Activated CD8-positive, alpha-beta memory T cell treated with anti-CD3 and anti-CD28 coated beads for 4 hours (primary cell): ENCODE measurements around the gene CASP9.

ENCODE experiments used
- DNase-seq, 2 donors: peaks; one replicate each; pipeline ENCODE4 v3.0.0-alpha.2; 2020; ENCODE audit warnings: low read depth in 2 of 2

CASP9 gene

DNA sequence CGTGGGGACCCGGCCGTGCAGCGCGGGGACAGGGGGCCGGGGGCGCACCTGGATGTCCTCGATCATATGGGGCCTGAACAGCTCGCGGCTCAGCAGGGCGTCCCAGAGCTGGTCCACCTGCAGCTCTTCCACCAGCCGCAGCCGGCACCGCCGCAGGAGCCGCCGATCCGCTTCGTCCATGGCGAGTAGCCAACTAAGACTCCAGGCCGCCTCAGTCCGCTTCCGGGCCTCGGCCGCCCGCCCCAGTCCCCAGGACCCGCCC is at the start of gene CASP9:
Gene CASP9, minus strand, starts transcription at position 195 of the 262 bp plus-strand sequence. Its CDS starts 15 bp downstream, at position 180.
- no peak for DNase-seq

DNA sequence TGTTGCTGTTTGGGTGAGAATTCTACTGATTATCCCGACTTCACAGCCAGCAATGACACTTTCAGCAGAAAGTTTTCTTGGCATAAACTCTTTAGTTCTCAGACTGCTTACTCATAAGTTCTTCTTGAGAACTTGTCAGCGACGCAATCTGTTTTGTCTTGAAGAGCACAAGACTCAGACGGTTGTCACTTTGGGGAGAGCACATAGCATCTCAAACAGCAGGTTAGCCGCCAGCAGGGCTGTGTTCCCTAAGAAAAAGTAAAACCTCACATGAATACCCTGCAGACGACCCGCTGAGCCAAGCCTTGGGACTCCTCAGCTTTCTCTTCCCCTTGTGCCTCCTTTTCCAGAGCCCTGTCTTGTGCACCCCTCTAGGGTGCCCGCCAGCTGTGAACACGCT is 49.5 kb upstream of the CASP9 start:
- no peak for DNase-seq

DNA sequence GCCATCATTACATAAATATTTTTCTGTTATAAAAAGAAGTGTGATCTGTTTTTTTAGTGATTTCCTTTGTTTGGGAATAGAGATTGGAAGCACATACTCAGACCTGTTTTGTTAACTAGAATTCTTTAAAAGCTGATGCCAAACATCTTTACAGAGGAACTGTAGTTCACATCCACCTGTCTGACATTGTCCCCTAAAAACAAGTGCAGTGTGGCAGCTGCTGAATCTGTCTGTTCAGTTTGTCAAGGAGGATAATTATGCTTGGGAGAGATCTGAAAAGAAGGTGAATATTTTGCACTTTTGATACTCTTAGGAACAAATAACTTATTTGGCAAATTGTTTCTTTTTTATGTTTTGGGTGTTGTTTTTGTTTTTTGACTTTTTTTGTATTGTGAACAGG is 47.3 kb upstream of the CASP9 start:
- DNase-seq, result no peak

DNA sequence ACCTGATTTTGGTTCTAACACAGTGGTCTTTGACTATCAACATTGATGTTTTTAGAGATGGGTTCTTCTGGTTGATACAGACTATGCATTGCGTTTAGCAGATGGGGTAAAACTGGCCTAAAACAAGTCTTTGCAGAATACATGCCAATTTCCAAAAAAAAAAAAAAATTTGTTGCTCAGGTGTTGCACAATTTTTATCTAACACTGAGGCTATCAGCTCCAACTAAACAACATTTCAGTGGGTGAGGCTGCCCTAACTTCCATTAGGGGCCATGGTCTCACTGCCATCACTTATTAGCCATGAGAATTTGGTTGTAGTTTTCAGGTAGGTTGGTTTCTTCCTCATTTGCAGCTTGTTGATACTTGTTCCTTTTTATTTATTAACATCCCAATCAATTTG is 46.8 kb upstream of the CASP9 start:
- no peak for DNase-seq

DNA sequence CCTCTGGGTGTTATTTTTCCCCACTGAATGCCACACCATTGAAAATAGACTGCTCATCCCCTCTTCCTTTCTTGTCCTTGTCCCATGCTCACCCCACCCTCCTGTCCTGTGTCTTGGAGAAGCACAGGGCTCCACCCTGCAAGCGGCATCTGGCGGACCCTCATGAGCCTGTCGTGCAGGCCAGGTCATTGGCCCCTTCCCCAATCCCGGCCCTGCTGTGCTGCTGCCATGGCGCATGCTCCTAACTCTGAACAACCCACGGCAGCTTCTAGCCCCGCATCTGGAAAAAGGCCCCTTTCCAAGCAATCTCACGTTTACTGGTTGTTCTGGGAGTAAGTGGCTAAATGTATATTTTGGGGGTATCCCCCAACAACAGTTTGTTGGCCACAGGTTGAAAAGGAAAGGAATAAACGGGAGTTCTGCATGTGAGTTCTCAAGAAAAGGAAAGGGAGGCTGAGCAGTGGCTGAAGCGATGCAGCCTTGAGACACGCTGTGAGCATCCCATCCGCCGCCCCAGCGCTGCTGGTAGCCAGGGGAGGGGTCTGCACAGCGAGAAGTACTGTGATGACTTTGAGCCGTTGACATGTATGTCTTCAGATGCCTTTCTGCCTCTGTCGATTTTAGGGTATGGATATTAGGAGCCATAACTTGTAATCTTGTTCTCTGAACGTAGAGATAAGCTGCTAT is 44.5 kb upstream of the CASP9 start:
- no peak for DNase-seq

DNA sequence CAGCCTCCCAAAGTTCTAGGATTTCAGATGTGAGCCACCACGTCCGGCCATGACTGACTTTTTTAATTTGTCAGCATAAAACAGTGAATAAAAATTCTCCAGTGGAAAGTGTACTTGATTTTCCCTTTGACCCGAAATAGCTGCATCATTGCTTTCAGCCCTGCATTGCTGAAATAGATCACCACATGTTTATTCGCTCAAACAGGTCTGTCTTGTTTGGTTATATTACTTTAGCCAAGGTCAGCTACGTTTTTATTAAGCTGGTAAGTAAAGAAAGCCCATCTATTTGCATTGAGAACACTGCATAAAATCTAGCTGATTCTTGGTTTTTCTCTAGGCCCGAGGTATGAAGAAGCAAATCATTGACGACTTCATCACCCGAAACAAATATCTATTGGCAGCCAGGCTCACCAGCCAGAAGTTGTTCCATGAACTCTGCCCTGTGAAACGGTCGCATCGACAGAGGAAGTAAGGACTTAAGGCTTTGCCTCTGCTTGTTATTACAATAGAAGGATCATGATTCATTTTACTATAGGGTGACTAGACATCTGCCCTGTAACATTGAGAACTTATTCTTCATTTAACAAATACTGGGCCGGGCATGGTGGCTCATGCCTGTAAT is 35.3 kb upstream of the CASP9 start:
- no peak for DNase-seq

DNA sequence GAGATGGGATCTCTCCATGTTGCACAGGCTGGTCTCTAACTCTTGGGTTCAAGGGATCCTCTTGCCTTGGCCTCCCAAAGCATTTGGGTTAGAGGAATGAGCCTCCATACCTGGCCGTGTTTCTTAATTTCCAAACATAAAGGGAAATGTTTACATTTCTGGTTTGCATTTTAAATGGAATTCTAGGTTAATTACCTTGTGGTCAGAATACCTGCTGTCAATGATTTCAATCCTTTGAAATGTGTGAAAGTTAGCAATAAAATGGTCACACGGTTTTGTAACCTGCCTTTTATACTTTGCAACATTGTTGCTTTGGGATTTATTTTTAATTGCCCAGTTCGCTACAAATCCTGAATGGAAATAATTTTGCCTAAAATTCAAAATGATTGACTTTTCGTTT is 34.5 kb upstream of the CASP9 start:
- DNase-seq, result no peak

DNA sequence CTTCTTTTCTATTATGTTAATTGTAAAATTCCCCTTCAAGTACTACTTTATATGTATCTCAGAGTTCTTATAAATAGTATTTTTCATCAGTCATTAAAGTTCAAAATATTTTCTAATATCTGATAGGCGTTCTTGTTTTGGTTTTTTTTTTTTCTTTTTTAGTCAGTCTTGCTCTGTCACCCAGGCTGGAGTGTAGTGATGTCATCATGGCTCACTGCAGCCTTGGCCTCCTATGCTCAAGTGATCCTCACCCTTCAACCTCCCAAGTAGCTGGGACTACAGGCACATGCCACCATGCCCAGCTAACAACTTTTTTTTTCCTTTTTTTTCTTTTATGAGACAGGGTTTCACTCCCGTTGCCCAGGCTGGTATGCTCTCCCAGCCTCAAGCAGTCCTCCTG is 33.6 kb upstream of the CASP9 start:
- no peak for DNase-seq

DNA sequence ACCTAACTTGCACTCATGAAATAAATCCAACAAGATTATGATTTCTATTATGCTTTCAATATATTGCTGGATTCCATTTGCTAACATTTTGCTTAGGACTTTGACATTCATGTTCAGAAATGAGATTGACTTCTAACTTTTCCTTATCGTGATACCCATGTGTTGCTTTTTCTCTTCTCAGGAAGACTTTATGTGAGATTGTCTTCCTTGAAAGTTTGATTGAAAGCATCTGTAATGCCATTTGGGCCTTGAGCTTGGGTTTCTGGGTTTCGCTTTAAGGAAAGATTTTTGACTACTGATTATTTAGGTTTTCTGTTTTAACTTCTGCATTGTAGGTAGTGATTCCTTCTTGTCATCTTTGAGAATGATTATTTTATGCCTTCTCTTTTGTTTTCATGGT is 33.0 kb upstream of the CASP9 start:
- DNase-seq, result no peak

DNA sequence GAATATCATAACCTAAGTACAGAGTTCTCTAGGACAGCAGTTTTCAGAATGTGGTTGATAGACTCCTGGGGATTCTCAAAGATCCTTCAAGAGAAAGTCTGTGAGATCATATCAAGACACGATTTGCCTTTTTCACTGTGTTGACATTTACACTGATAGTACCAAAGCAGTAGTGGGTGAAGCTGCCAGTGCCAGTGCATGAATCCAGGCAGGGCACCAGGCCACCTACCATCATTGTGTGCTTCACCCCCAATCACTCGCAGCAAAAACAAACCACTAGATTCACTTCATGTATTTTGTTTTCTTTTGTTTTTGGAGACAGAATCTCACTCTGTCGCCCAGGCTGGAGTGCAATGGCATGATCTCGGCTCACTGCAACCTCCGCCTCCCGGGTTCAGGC is 26.6 kb upstream of the CASP9 start:
- DNase-seq, result no peak

DNA sequence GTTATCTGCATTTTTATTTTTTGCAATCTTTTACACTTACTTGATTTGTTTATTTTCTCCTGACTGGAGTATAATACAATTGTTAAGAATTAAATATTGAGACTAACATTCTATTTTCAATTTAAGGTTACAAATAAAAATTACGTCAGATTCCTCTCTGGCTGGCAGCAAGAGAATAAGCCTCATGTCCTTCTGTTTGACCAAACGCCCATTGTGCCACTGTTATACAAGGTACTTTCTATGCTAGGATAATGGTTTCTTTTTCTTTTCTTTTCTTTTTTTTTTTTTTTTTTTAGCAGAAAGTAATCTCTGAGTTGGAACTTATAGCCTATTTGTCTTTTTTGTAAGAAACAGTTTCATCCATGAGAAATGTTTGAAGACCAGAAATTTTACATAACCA is 22.6 kb upstream of the CASP9 start:
- DNase-seq, result no peak

DNA sequence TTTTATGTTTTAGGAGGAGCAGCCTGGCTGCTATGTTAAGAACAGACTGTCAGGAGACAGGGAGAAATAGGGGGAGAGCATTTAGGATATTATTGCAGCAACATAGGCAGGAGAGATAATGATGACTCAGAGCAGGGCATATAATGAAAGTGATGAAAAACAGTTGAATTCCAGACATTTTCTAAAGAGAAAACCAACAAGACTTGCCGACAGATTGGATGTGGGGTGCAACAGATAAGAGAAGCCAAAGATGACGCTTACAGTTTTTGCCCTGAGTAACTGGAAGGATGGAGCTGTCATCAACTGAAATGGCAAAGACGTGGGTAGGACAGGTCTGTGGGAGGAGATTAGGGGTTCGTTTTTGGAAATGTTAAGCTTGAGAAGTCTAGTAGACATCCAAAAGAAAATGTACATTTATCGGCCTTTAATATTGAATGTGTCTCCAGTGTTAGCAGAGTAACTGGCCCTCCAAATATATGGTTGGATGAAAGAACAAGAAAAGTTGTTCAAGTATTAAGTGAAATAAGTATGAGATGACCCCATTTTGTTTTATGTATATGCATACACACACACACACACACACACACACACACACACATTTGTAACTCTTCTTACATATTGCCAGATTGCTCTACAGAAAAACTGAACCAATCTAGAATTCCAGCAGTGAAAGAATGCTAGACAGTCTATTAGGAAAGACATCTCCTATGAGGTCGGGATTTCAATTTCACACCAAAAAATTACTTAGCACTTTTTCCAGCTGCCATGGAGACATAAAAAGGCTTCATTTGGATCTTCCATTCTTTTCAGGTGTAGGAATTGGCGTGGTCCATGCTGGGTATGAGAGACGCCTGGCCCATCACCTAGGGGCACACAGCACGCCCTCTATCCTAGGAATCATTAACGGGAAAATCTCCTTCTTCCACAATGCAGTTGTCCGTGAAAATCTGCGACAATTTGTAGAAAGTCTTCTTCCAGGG is 19.9 kb upstream of the CASP9 start:
- no peak for DNase-seq

DNA sequence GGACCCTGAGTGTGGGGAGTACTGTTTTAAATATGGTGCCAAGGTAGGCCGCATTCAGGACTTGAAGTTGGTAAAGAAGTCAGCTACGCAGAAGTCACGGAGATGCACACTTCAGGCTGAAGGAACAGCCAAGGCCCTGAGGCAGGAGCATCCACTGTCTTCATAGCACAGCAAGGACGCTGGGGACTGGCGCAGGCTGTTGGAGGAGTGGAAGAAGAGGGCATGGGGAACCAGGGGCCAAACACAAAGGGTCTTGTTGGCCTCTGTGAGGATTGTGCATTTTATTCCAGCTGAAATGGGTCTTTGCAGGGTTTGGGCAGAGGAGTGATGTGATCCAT is 19.2 kb upstream of the CASP9 start:
- DNase-seq, result no peak

DNA sequence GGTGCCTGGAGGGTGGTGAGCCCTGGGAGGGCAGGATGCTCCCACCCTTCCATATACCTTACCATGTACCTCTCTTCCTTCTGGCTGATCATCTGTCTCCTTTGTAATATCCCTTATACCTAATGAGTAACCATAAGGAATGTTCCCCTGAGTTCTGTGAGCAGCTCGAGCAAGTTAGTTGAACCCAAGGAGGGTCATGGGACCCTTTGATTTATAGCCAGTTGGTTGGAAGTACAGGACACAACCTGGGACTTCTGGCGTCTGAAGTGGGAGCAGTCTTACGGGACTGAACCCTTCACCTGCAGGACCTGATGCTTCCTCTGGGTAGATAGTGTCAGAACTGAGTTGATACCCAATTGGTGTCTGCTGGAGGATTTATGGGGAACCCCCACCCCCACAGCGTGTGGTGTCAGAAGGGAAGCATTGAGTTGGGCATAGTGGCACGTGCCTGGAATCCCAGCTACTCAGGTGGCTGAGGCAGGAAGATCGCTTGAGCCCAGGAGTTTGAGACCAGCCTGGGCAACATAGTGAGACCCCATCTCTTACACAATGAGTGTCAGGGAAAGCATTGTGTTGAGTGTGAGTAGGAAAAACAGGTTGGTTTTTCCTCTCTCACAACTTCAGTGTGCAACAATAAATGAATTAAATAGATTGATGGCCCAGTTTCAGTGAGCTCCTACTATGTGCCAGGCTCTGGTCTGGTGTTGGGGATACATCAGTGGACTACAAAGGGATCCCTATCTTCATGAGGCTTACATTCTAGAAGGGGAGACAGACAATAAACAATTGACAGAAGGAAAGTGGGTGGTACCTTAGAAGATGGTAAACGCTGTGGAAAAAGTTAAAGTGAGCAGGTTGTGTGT is 18.6 kb upstream of the CASP9 start:
- DNase-seq, result no peak

DNA sequence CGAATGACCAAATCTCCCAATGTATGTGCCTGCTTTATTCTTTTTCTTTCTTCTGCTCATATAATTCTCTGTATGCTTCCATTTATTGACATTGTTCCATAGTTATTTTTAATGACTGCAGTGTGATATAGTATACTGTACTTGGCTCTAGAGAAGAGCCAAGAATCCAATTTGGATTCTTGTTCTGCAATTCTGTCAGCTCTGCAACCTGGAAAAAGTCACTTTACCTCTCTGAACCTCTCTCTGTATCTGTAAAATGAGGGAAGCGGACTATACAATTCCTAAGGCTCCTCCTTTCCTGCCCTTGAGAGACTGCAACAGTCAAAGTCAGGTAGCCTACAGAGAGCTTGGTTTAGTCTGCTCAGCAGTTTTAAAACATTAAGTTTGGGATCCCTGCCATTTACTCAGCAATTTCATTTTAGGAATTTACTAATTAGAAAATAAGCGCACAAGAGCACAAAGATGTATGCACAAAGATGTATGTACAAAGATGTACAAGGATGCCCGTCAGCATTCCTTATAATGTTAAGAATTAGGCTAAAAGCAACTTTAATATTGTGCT is 17.3 kb upstream of the CASP9 start:
- no peak for DNase-seq

DNA sequence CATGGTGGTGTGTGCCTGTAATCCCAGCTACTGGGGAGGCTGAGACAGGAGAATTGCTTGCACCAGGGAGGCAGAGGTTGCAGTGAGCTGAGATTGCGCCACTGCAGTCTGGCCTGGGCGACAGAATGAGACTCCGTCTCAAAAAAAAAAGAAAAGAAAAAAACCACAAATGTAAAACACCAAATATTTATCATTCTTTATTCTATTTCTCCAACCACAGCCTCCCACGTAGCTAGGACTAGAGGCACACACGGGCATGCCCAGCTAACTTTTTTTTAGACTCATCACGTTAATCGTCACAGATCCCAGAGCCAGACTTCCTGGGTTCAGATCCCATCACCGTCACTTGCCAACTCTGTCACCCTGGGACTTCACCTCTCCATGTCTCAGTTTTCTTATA is 16.2 kb upstream of the CASP9 start:
- DNase-seq, result no peak

DNA sequence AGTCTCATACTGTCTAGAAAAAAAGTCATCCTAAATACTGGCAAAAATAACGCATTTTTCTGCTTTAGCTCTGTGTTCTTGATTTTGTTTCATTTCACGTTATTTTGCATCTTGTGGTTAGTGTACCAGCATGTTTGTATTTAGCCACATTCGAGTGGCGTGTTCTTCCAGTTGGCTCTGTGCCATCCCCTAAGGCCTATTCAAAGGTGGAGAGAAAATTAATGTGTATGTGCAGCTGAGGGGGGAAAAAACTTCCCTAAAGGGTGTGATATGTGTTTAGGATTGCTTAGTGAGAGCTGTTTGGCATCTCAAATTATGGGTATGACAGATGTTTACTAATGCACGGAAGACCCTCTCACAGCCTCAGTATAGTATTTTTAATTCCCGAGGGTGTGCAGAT is 14.8 kb upstream of the CASP9 start:
- no peak for DNase-seq

DNA sequence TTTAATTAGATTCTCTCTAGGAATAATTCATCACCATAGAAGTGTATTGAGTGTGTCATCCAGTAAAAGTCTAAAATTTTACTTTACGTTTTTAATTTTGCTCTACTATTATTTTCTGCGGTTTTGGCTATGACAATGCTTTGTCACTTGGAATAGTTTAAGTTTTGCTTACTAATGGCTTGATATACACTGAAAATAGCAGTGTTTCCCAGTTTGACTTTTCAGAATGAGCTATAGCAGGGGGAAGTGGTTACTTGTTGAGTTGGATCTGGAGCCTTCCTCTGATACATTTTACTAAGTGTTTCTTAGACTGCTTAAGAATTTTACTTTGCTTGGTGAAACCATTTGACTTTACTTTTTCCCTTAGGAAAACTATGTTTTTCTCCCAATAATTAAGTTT is 7.7 kb upstream of the CASP9 start:
- no peak for DNase-seq

DNA sequence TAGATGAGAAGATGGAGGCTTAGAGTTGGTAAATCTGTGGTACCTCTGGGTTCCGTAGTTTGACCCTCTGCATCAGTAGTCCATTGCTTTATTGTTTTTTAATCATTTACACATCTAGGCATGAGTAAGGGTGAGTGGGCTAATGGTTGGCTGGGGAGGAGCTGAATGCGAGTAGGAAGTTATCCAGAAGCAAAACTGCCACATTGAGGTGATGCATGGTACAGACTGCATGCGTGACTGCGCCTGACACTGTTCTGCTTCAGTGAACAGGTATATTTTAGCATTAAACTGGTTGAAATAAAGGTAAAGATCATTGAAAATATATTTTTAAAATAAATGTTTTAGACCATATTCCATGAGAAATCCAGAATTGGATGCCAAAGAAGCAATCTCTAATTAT is 7.0 kb upstream of the CASP9 start:
- no peak for DNase-seq

DNA sequence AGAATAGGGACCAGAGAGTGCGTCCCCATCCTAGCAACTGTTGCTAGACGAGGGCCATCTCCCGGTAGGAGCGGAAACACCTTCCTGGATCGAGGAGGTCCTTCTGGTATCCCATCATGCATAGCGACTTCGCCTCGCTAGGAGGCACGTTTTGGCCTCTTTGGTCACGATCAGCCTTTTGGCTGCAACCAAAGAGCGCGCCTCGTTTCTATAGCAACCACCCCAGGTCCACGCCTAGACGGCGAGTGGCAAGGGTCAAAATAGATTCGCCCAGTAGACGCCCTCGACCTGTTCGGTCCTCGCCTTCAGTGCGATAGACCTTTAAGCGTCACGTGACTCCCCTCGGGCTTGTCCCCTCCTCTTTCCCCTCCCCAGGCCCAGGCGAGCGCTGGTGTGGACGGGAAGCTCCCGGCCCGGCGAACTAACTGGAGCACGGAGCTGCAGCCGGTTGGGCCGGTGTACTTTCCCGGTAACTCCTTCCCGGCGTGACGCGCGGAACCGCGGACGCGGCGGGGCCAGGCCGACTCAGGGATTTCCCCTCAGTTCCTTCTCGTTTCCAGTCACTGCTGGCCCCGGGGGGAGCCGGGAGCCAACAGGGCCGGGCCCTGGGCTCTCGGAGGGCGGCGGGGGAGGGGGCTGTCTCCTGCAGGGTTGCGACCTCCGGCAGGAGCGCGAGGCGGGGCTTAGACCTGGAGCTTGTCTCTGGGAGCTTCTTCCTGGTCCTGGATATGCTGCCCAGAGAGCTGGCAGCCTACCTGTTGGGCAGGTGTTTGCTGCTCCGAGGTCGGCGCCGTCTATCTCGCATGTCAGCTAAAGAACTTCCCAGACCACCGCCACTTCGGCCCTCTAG is 2.7 kb upstream of the CASP9 start, which contains the start of gene DNAJC16:
Gene DNAJC16, plus strand, starts transcription at position 359 of the 850 bp plus-strand sequence. CDS start 2,258 bp downstream, outside the sequence.
- DNase-seq, result peak; percentile 94 to 95

DNA sequence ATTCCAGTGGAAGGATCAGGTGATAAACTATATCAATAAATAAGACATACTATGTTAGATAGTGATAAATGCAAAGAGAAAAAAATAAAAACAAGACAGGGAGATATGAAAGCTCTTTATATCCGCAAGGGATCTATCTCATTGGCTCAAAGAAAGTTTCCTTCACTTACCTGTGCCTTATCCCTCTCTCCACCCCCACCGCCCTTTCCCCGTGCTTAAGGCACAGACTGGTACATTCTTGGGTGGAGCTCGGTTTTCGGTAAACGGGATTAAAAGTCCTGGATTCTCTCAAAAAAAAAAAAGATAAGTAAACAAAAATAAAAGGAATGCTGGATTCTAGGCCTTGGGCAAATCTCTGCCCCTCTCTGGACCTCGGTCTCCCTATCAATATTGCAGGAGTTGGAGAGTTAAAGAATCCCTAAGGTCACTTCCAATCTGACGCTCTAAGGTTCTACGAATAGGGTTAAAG is 2.0 kb upstream of the CASP9 start:
- no peak for DNase-seq
